Stomach smooth muscle (tissue), 2 donors: Measurements from ENCODE around the gene FXYD6.
"Not testable (repeated sequence)": the region's sequence is repeated elsewhere in the genome, so short reads cannot be mapped to it uniquely, and the experiment has no call there.

Experiments used
- H3K27ac ChIP-seq: one replicate; pipeline ENCODE4 v1.7.0; 2013; ENCODE audit warnings: mild to moderate bottlenecking, low read length, inconsistent platforms
- H3K27me3 ChIP-seq, 2 donors: one replicate each; pipeline ENCODE4 v1.7.0; 2013; ENCODE audit warnings: low read length in 2 of 2; ENCODE audit not compliant: insufficient read depth in 2 of 2, control insufficient read depth in 1 of 2
- H3K36me3 ChIP-seq, 2 donors: one replicate each; pipeline ENCODE4 v1.7.0; 2013; ENCODE audit warnings: low read length in 2 of 2; ENCODE audit not compliant: control insufficient read depth in 2 of 2, insufficient read depth in 2 of 2
- H3K4me1 ChIP-seq: one replicate; pipeline ENCODE4 v1.7.0; 2013; ENCODE audit warnings: low read length; ENCODE audit not compliant: control insufficient read depth, insufficient read depth
- H3K4me3 ChIP-seq, 2 donors: one replicate each; pipeline ENCODE4 v1.7.0; 2013; ENCODE audit warnings: low read length in 2 of 2
- H3K9ac ChIP-seq, 2 donors: one replicate each; pipeline ENCODE4 v1.7.0; 2013; ENCODE audit warnings: low read length in 2 of 2, mild to moderate bottlenecking in 1 of 2
- H3K9me3 ChIP-seq, 2 donors: one replicate each; pipeline ENCODE4 v1.7.0; 2013; ENCODE audit warnings: low read length in 2 of 2; ENCODE audit not compliant: control insufficient read depth in 2 of 2
- donor health status: healthy.
- donor health status: Pancreatic carcinoma.

FXYD6 gene

DNA sequence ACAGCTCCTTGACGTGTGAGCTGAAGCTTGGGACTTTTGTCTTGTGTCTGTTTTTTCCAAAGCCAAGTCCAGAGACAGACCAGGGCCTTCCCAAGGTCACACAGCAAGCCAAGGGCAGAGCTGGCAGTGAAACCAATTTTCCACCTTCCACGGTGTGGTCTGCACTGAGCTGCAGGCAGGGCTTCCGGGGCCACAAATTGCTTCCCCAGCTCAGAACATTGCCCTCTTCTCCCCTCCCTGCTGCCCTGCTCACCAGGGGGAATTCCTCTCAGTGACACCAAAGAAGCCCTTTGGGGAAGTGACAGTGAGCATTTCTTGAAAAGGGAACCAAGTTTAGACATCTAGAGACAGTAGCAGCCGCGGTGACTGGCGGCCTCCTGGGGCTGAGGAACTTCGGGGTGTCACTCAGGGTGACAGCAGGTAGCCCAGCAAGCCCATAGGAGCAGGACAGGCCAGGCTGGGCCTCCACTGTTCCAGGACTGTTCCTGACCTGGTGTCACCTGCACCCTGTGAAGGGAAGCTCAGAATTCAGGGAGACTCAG, 61.1 kb downstream of the FXYD6 start:
- Histone ChIP-seq H3K9me3 (no peaks in the 10 kb centered on the region), H3K36me3 (no peaks in the 10 kb centered on the region), H3K9ac (no peak overlapping the region), H3K27ac (no peak overlapping the region), H3K27me3 (peaks cover 2 to 12% of the 10 kb centered on the region in 2 donors), H3K4me1 (peaks cover 34% of the 10 kb centered on the region), H3K4me3 (no peak overlapping the region)

DNA sequence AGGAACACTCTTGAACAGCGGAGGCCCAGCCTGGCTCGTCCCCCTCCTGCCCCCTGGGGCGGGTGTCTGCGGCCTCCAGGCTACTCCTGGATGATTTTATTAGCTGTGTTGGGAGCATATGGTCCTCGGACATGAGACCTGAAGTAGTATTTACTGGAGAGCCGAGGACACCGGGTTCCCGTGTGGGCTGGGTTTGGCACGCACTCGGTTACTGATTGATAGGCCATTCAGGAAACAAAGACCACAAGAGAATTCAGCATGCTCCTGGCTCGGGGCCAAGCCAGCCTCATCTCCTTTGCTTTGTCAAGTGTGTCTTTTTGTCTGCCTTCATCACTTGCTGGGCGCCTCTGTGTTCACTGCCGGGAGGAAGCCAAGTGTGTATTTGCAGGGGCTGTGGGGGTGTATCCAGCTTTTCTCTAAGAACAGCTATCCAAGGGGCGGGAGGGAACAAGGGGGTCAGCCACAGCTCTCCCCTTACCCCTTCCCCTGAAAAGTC, 61.6 kb downstream of the FXYD6 start:
- Histone ChIP-seq H3K9ac (no peak overlapping the region), H3K4me3 (no peak overlapping the region)

DNA sequence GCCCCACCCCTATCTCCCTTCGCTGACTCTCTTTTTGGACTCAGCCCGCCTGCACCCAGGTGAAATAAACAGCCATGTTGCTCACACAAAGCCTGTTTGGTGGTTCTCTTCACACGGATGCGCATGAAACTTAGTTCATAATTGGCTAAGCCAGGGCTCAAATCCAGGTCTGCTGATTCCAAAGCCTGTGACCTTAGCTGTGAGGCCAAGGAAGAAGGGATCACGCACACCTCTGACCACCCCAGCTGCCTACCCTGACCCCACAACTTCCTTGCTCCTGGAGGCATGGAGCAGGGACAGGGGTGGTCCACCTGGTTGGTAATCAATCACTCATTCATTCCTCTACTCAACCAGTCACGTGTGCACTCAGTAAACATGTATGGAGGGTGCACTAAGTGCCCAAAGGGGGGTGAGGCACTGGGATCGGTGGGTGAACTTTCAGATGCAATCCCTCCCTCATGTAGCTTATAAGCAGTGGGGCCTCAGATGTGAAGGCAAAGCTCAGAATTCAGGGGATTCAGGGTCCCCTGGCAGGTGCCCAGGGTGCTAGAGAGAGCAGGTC, 62.2 kb downstream of the FXYD6 start:
- Histone ChIP-seq H3K4me1 (peaks cover 36% of the 10 kb centered on the region), H3K4me3 (no peak overlapping the region), H3K9me3 (no peaks in the 10 kb centered on the region), H3K36me3 (no peaks in the 10 kb centered on the region), H3K27me3 (peaks cover 2 to 12% of the 10 kb centered on the region in 2 donors), H3K9ac (no peak overlapping the region), H3K27ac (no peak overlapping the region)

More for the DNA sequence above, 61.6 kb downstream of the FXYD6 start:
- no peak overlapping the region for H3K27ac ChIP-seq
- no peaks in the 10 kb centered on the region for H3K9me3 ChIP-seq
- peaks cover 2 to 12% of the 10 kb centered on the region in 2 donors for H3K27me3 ChIP-seq
- peaks cover 35% of the 10 kb centered on the region for H3K4me1 ChIP-seq
- H3K36me3 ChIP-seq: no peaks in the 10 kb centered on the region

DNA sequence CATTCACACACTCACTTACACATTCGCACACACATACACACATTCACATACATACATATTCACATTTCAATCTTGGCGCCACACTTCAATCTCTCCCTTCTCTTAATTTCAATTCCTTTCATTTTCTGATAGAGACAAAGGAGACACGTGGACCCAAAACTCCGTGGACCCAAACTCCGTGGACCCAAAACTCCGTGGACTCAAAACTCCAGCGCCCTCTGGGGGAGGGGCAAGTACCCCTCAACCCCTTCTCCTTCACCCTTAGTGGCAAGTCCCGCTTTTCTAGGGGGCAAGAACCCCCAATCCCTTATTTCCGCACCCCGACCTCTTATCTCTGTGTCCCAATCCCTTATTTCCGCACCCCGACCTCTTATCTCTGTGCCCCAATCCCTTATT, 66.4 kb downstream of the FXYD6 start:
- H3K9ac ChIP-seq, H3K27ac ChIP-seq: not testable (repeated sequence)

DNA sequence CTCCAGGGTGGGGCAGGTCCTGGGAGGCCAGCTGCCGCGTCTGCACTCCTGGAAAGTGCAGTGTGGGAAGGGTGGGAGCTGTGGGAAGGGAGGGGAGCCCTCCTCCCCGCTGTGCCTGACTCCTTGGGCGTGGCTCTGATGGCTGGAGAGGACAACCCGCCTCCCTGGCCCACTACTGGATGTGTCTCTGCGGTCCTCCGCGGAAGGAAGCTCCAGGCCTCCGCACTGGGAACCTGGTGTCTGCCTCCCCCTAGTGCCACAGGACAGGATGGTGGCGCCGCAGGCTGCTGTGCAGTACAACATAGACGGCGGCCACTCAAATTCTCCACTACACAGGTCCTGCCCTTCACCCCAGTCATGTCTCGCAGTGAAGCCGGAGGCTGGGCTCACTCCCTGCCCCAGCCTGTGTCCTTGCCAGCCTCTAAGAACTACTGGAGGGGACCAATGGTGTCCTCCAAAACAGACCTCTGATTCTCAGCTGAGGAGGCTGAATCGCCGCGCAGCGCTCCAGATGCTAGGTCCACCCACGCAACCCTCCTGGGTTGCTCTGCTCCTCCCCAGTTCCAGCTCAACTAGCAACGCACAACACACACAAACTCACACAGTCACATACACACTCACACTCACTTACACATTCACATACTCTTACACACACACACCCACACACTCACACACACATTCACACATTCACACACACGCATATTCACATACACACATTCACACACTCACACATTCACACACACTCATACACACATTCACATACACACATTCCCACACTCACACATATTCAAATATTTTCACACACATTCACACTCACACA, 67.0 kb downstream of the FXYD6 start:
- Histone ChIP-seq H3K9me3 (no peaks in the 10 kb centered on the region), H3K27me3 (peaks cover 3 to 6% of the 10 kb centered on the region in 2 donors), H3K36me3 (no peaks in the 10 kb centered on the region), H3K4me1 (peaks cover 12% of the 10 kb centered on the region), H3K27ac (no peak overlapping the region), H3K4me3 (peak overlapping the region in 1 of 2 donors; percentile 8), H3K9ac (no peak overlapping the region)

More for the DNA sequence above, 66.4 kb downstream of the FXYD6 start:
- H3K4me1 ChIP-seq: peaks cover 18% of the 10 kb centered on the region
- not testable (repeated sequence) for H3K4me3 ChIP-seq, H3K27me3 ChIP-seq, H3K9me3 ChIP-seq, H3K36me3 ChIP-seq

DNA sequence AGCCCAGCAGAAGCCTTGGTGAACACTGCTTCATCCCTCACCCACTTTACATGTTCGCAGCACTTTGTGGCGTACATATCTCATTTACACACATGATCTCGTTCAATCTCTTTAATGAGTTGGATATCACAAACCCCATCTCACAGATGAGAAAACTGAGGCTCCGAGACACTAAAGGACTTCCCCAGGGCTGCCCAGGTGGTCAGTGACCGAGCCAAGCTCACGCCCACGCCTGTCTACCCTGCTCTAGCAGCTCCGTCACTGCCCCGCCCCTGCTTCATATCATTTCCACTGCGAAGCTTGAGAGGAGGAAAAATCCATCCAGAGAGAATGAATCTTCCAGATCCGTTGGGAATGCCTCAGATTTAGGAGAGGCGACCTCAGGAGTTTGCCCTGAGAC, 67.7 kb downstream of the FXYD6 start:
- no peak overlapping the region for H3K9ac ChIP-seq
- no peaks in the 10 kb centered on the region for H3K36me3 ChIP-seq

DNA sequence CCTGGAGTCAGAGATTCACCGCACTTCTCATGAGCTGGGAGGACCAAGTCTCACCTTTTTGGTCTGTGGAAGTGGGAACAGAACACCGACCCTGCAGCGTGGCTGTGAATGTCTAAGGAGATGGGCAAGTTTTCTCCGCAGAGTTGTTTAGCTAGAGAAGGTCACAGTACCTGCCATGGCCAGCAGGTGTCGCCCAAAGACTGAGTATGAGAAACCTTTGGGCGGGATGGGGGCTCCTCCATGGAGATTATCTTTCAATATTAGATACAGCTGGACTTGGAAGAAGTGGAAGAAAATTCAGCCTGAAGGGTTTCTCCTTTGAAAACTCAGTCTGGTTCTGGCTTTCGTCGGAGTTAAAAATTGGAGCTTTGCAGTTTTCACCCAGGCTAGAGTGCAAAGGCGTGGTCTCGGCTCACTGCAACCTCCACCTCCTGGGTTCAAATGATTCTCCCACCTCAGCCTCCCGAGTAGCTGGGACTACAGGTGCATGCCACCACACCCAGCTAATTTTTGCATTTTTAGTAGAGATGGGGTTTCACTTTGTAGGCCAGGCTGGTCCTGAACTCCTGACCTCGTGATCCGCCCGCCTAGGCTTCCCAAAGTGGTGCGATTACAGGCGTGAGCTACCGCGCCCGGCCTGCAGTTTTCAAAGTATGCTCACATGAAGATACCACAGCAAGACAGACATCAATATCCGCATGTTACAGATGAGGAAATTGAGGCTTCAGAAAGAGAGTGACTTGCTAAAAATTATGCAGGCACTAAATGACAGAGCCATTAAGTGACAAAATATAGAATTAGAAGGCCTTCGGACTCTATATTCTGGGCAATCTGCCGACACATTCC, 68.8 kb downstream of the FXYD6 start:
- H3K9me3 ChIP-seq: no peaks in the 10 kb centered on the region
- H3K4me1 ChIP-seq: peaks cover 10% of the 10 kb centered on the region
- H3K9ac ChIP-seq: no peak overlapping the region
- peaks cover 3 to 6% of the 10 kb centered on the region in 2 donors for H3K27me3 ChIP-seq
- H3K27ac ChIP-seq: no peak overlapping the region
- H3K36me3 ChIP-seq: no peaks in the 10 kb centered on the region
- H3K4me3 ChIP-seq: no peak overlapping the region

More for the DNA sequence above, 67.7 kb downstream of the FXYD6 start:
- Histone ChIP-seq H3K9me3 (no peaks in the 10 kb centered on the region), H3K27me3 (peaks cover 3 to 6% of the 10 kb centered on the region in 2 donors), H3K27ac (no peak overlapping the region), H3K4me3 (no peak overlapping the region), H3K4me1 (peaks cover 10% of the 10 kb centered on the region)

DNA sequence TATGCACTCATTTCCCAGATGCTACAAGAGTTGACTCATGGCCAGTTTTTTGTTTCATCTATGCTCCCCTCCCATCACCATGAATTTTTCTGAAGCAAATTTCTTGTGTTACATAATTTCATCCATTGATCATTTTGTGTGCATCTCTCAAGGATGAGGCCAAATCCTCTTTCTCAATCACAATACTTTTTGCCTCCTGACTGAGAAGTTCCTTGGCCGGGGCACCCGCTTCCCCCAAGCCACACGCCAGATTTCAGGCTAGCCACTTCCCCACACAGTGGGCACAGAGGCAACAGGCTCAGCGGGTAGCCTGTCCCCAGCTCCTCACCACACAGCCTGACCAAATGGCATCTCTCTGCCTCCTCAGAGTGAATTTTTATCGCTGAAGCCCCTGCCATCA, 69.6 kb downstream of the FXYD6 start:
- Histone ChIP-seq H3K4me1 (peaks cover 10% of the 10 kb centered on the region), H3K9me3 (no peaks in the 10 kb centered on the region), H3K9ac (no peak overlapping the region), H3K36me3 (no peaks in the 10 kb centered on the region), H3K4me3 (no peak overlapping the region), H3K27me3 (peaks cover 3 to 6% of the 10 kb centered on the region in 2 donors), H3K27ac (no peak overlapping the region)

DNA sequence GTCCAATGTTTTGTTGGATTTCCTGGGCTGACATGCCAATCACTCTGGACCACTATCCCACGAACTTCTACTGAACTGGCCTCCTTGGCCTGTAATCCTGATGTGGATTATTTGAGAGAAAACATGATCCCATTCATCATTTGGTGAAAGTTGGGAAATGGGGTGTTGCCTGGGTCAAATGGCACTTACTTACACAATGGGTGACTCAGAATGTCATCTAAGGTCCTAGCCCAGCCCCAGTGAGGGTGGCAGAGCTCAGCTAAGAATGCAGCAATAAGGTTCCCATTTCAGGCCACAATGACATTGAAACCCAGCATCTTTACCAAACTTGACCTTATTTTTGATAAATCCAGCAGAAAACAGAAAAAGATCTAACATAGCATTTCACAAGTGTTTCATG, 71.4 kb downstream of the FXYD6 start:
- Histone ChIP-seq H3K9me3 (no peaks in the 10 kb centered on the region), H3K4me3 (no peak overlapping the region), H3K4me1 (peaks cover 10% of the 10 kb centered on the region), H3K36me3 (no peaks in the 10 kb centered on the region), H3K27ac (no peak overlapping the region), H3K9ac (no peak overlapping the region), H3K27me3 (peaks cover 3 to 6% of the 10 kb centered on the region in 2 donors)

DNA sequence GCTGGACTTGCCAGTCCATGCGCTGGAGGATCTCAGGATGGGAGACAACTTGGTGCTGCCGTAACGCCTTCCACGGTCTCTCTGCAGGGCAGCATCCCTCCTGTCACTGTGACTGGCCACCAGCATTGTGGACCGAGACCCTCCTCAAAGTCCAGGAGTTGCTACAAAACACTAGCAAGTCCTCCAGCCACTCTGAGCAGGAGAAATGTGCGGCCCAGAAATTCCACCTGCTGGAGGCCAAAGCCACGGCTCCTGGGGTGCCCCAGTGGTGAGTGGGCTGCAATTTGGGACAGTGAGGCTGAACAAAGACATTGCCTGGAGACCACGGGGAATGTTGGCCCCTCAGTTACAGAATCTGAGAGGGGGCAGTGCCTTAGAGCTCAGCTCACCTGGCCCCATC, 72.6 kb downstream of the FXYD6 start:
- peaks cover under 1% of the 10 kb centered on the region for H3K4me1 ChIP-seq
- no peak overlapping the region for H3K27ac ChIP-seq

More for the DNA sequence above, 72.6 kb downstream of the FXYD6 start:
- Histone ChIP-seq H3K27me3 (peaks cover 3 to 6% of the 10 kb centered on the region in 2 donors), H3K9me3 (no peaks in the 10 kb centered on the region), H3K36me3 (no peaks in the 10 kb centered on the region), H3K9ac (no peak overlapping the region), H3K4me3 (no peak overlapping the region)
